ENCODE results near the gene AXIN1.

- TF ChIP-seq REST (IDR thresholded peaks at IDR 0.05; ENCODE audit: insufficient read depth in 1 of 2, low read depth in 2 of 2, low read length in 1 of 2) (no peak), POLR2AphosphoS5 (IDR thresholded peaks at IDR 0.05; ENCODE audit: low read depth, low read length) (no peak), CTCF (IDR thresholded peaks at IDR 0.05) (no peak)
Measured at GRCh38 chr16:264440-264951, 88.0 kb downstream of the AXIN1 start.
